ENCODE results near the gene PTPRN2. TPM values are rescaled to one million over a fixed set of nuclear protein-coding genes. Genes with fewer than 3 reads are reported as not detected.

PTPRN2 gene
- total and polyA plus RNA-seq, 9 of the 15 experiments (the other 6 are each of a cell fraction or from before 2014, with no cell fraction given): not detected

- peaks cover 67 to 73% of the 10 kb centered on the region in 2 experiments for H3K27me3 ChIP-seq (ENCODE audit: control insufficient read depth in 2 of 2, insufficient read depth in 2 of 2, low read length in 2 of 2)
These were observed 115.0 kb downstream of the PTPRN2 start for GRCh38 chr7:158472596-158472995.

More at GRCh38 chr7:158472596-158472995, 115.0 kb downstream of the PTPRN2 start:
- Histone ChIP-seq H3K9ac (ENCODE audit: insufficient read depth in 1 of 2, low read depth in 2 of 2, low read length in 2 of 2) (no peak overlapping the region), H4K20me1 (replicated peaks; ENCODE audit: control insufficient read depth, insufficient read depth, low read length) (peaks cover 14% of the 10 kb centered on the region), H3K4me1 (replicated peaks in 1 of 2; ENCODE audit: control insufficient read depth in 2 of 2, insufficient read depth in 2 of 2, low read length in 2 of 2) (no peaks in the 10 kb centered on the region), H3K27ac (ENCODE audit: extremely low read depth, low read depth, low read length) (no peak overlapping the region), H3K36me3 (ENCODE audit: control insufficient read depth, insufficient read depth, low read length) (no peaks in the 10 kb centered on the region), H2AFZ (ENCODE audit: low read depth, low read length) (no peak overlapping the region), H3K9me3 (replicated peaks; ENCODE audit: control insufficient read depth, insufficient read depth, low read depth, low read length) (no peaks in the 10 kb centered on the region), H3K4me3 (no peak overlapping the region), H3K79me2 (ENCODE audit: control insufficient read depth, insufficient read depth, low read length) (no peaks in the 10 kb centered on the region), H3K4me2 (ENCODE audit: insufficient read depth, low read length) (no peak overlapping the region), H3K9me1 (ENCODE audit: control insufficient read depth, insufficient read depth, low read length) (no peaks in the 10 kb centered on the region)
- CTCF ChIA-PET (ENCODE audit: low intra/inter-chr PET ratio): no interaction called here
- TF ChIP-seq BRD4 (IDR thresholded peaks at IDR 0.05): no peak
- TF ChIP-seq ARHGAP35 (IDR thresholded peaks at IDR 0.05; ENCODE audit: partially characterized antibody): no peak
- no peak for TF ChIP-seq POLR2AphosphoS2 (IDR thresholded peaks at IDR 0.05; ENCODE audit: low read length)
- no peak for TF ChIP-seq GABPB1 (CRISPR knock-in tag; IDR thresholded peaks at IDR 0.05)
- no peak for TF ChIP-seq ZEB2 (IDR thresholded peaks at IDR 0.05)
- no peak for TF ChIP-seq CUX1 (CRISPR knock-in tag; IDR thresholded peaks at IDR 0.05)
- TF ChIP-seq BRF2 (IDR thresholded peaks at IDR 0.05; ENCODE audit: borderline replicate concordance, insufficient read depth, insufficient read length): no peak
- no peak for TF ChIP-seq RBFOX2 (IDR thresholded peaks at IDR 0.05; ENCODE audit: low read depth, low read length)
- no peak for TF ChIP-seq FOSL1 (tag; conservative IDR thresholded peaks at IDR 0.05)
- TF ChIP-seq MCM7 (IDR thresholded peaks at IDR 0.05): no peak
- no peak for TF ChIP-seq NCOA6 (IDR thresholded peaks at IDR 0.05)
- ATAC-seq (no peak), FAIRE-seq (no peak), DNase-seq (ENCODE audit: extremely low read depth in 1 of 4, low spot score in 3 of 4) (no peak)
- in situ Hi-C loops (cut with MboI): no loop called here
- BruUV-seq (replicated peaks): no TSS peak
- intact Hi-C loops (cut with micrococcal nuclease): no loop called here
- WGBS (ENCODE audit: insufficient coverage, low coverage, missing lambda C conversion rate): 0% methylated on average over 11 of the region's 11 CpGs
- POLR2A ChIA-PET: interaction anchor here (1.0 kb wide), 1 partner anchor 40 kb away, joined by 3 read pairs; no protein-coding TSS in a partner anchor
